NCI-H1436 treated with DMSO at 0.1 percent for 48 hours (cell line): ENCODE results near the gene CD33.
"Not testable (repeated sequence)": the region's sequence is repeated elsewhere in the genome, so short reads cannot be mapped to it uniquely, and the experiment has no call there.

Experiments used
- DNase-seq: peaks from one replicate; lab custom pipeline; 2025; lab: John Stamatoyannopoulos, UW

The CD33 gene

GRCh38 chr19:51224898-51225393 lies at the start of gene CD33:
CD33 (plus strand) TSS chr19:51225080; CDS start chr19:51225119, 39 bp downstream.
- not testable (repeated sequence) for DNase-seq

DNA sequence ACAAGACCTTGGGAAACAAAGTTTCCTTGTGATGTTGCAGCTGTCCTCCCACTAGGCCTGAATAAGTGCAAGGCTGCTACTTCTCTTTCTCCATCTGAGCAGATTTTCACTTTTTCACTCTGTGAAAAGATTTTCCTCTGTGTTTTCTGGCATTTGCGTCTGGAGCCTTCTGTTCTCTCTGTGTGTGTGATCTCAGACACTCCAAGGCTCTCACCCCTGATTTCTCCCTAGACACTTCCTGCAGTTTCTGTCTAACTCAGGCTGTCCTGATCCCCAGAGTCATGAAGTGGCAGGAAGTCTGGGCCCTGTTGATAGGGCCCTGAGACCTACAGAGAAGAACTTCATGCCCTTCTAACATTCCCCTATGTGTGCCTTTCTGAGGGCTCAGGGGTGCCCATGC lies 45.6 kb upstream of the CD33 start:
- DNase-seq = no peak

GRCh38 chr19:51181377-51181912 lies 43.4 kb upstream of the CD33 start:
- no peak for DNase-seq

GRCh38 chr19:51181913-51182419 lies 42.9 kb upstream of the CD33 start:
- no peak for DNase-seq

GRCh38 chr19:51183629-51184028 lies 41.3 kb upstream of the CD33 start:
- DNase-seq = no peak

DNA sequence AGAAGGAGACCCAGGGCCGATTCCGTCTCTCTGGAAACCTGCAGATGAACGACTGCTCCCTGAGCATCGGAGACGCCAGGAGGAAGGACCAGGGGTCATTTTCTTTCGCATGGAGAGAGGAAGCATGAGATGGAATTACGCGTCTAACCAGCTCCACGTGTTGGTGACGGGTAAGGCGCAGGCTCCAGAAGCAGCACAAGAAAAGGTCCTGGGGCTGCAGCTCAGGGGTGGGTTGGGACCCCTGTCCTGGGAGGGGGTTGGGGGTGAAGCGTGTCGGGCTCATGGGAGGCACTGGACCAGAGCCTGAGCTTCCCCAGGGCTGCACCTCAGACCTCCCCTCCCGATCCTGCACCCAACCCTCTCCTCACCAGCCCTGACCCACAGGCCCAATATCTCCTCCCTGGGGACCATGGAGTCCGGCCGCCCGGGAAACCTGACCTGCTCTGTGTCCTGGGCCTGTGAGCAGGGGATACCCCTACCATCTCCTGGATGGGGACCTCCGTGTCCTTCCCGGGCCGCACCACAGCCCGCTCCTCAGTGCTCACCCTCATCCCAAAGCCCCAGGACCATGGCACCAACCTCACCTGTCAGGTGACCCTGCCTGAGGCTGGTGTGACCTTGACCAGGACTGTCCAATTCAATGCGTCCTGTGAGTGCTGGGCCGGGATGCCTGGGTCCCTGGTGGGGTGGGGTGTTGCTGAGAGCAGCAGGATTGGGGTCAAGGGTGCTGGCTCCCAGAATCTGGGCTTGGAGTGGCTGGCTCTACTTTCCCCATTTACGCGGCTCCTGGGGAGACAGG lies 39.6 kb upstream of the CD33 start:
- no peak for DNase-seq

DNA sequence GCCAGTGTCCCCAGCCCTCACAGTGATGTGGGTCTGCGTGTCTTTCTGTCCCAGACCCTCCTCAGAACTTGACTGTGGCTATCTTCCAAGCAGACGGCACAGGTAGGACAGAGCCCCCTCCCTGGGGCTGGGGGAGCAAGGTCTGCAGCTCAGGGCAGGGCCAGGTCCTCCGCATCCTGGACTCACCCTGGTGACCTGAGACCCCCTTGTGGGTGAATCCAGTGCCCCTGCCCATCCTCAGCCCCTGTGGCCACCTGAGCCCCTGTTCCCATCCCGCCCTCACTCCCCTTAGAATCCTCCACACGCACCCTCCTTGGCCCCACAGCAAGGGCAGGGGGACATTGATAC lies 39.0 kb upstream of the CD33 start:
- DNase-seq = no peak

GRCh38 chr19:51186323-51186722 lies 38.6 kb upstream of the CD33 start:
- no peak for DNase-seq

DNA sequence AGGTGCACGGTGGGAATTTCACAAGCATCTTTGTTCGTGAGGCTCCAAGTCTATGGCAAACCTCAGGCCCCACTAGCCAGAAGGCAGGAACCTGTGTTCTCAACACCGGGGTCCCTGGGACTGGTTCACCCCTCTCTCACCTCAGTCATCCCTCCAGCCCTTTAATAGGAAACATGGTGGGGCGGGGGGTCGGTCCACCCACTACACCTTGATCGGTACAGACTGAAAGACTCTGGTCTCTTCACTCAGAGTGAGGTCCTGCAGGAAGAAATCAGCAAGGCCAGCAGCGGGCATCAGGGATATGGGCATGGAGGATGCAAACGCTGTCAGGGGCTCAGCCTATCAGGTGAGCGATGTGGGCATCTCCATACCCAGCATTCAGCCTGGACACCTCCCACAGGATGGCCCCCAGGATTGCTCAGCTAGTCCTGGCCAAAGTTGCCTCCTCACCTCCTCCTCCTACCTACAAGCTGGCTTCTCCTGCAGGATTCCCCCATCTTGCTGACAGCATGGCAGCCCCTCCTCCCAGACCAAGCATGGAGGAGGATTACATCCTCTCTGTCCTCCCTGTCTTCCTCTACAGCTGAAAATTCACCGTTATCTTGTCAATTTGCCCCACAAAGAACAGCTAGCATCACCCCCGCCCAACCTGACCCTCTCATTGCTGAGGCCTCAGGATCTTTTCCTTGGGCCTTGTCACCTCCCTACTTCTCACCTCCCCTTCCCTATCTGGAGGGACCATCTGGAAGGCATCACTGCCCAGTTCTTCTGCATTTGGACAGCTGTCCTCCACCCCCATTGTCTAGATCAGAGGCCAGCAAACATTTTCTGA lies 37.3 kb upstream of the CD33 start:
- no peak for DNase-seq

- no peak for DNase-seq
Observed at GRCh38 chr19:51188227-51188559, 36.7 kb upstream of the CD33 start.

- DNase-seq = no peak
Observed at GRCh38 chr19:51192689-51193088, 32.2 kb upstream of the CD33 start.

- no peak for DNase-seq
Observed at GRCh38 chr19:51194527-51195315, 30.2 kb upstream of the CD33 start.

- no peak for DNase-seq
Observed at GRCh38 chr19:51195316-51195586, 29.6 kb upstream of the CD33 start.

DNA sequence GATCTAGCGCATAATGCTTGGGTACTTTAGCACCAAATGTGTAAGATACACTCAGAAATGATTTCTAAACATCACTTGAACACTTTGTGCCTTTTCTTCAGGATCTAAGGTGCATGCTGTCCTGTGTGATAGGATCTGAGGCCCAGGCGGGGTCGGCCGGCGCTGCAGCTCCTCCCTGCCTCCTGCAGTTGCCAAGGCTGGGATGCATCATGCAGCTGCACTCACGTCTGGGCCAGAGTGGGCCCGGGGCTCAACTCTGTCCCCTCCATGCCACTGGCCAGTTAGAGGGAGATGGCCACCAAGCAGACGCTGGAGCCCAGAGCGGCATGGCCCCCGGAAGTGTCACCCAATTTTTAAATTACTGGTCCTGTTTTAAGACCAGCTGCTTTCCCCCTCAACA lies 29.3 kb upstream of the CD33 start:
- no peak for DNase-seq

DNA sequence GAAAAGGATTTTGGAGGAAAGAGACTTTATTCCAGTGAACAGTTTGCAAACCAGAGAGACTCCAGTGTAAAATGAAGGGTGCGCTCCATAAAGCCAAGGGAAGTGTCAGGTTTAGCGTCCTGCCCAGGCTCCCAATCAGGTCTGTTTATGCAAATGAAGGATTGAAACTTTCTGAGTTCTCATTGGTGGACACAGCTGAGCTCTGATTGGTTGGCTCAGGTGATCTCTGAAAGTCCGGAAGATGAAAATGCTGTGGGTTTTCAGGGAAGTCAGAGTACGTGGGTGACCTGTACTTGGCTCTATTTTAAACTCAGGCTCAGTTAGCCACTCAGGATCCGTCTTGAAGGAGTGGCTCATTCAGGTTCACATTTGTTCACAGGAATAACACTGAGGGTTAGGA lies 28.7 kb upstream of the CD33 start:
- DNase-seq = no peak

DNA sequence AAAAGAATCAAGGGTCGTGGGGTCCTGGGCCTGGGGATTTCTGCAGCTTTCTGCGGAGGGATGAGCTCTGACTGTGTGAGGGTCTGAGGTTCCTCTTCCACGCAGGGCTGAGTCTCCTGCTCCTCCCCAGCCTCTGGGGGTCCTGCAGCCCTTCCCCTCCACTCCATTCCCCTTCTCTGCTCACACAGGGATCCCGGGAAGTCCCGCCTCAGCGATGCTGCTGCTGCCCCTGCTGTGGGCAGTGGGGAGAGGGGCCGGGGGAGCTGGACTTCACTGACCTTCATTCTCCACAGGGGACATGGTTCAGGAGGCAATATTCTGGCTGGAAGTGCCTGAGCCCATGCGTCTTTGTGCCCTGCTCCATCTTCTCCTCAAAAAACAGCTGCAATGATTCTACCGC lies 26.2 kb upstream of the CD33 start:
- no peak for DNase-seq

DNA sequence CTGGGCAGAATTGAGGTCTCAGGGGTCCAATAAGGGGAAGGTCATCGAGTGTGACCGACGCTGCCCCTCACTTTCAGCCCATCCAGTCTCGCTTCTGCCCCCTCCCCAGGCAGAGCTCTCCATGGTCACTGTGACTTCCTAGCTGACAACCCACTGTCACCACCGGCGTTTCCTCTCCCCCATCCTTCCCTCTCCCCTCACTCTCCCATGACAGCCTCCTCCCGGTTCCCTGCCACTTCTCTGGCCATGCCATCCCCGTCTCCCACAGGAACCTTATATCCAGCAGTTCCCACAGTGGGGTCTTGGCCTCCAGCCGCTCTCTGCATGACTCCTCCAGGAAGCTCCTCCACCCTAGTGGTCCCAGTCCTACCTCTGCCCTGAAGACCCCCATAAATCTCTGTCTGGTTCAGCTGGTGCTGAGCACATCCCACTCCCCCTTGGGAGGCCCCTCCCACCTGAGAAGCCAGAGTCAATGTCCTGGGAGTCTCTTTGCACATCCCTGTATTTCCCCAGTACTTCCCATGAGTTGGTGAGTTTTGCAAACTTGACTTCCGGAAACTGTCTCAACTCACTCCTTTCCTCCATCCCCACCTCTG lies 24.7 kb upstream of the CD33 start:
- DNase-seq = no peak

- DNase-seq = no peak
Observed at GRCh38 chr19:51201712-51202111, 23.2 kb upstream of the CD33 start.

- DNase-seq = no peak
Observed at GRCh38 chr19:51203916-51204315, 21.0 kb upstream of the CD33 start.

DNA sequence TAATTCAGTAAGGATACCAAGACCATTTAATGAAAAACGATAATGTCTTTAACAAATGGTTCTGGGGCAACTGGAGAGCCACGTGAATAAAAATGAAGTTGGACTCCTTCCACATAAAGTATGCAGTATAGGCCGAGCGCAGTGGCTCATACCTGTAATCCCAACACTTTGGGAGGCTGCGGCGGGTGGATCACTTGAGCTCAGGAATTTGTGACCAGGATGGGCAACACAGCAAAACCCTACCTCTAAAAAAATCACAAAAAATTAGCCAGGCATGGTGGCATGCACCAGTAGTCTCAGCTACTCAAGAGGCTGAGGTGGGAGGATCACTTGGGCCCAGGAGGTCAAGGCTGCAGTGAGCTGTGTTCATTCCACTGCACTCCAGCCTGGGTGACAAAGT lies 20.6 kb upstream of the CD33 start:
- no peak for DNase-seq

- DNase-seq = no peak
Observed at GRCh38 chr19:51207747-51208146, 17.1 kb upstream of the CD33 start.

DNA sequence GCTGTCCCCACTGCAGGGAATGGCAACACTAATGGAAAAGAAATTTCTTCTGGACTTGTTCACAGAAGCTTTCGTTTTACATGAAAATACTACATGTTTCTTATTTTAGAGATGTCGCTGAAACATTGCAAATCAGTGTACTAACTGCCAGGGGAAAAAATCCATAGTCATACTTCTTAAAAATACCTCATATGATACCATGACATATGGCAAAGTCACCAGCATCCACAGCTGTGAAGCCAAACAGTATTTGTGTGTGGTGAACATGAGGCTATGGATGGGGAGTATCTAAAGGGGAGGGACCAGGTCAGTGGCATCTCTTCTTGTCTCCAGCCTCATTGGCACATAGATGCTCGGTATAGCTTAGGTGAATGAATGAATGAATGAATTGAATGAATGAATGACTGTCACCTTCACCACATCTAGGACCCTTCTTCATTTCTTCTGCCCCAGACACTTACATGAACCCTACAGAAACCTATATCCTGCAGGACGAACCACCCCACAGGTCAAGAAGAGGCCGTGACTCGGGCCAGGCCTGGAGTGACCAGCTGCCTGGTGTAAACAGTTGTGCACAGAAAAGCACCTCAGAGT lies 14.6 kb upstream of the CD33 start:
- no peak for DNase-seq
